SH-SY5Y (cell line): ENCODE data around the gene CPNE4.

Experiments
- GATA2 ChIP-seq: IDR thresholded peaks from 2 replicates; pipeline ENCODE4 v1.6.1; 2011; ENCODE audit warnings: mild to moderate bottlenecking, low read depth, low read length
- GATA3 ChIP-seq: IDR thresholded peaks from 2 replicates; pipeline ENCODE4 v1.6.1; 2011; ENCODE audit warnings: low read depth, mild to moderate bottlenecking, low read length, moderate library complexity

The CPNE4 gene

DNA sequence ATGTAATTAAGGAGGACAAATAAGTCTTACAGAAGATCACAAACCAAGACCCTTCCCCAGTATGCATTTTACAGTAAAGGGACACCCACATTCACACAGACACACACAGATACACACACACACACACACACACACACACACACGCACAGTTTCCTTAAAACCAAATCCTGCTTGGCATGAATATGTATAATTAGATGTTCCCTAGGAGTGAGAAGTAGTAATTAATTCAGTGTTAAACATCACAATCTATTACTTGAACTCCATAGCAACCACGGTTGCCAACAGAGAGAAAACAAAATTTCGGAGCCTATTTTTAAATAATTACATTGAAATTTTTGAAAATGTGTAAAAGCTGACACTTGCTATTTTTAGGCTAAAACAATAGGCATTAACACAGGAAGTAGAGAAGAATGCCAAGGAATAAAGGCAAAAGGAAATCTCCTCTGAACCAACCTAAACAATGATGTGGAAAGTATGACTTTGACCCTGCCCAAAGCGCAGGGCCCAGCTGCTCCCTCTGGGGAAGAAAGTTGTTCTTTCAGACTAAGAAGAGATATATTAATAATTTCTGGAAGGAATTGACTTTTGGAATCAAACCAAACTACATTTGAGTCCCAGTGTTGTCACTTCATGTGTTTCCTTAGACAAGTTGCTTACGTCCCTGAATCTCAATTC is 215.3 kb downstream of the CPNE4 start:
- TF ChIP-seq GATA3 = no peak
- no peak for TF ChIP-seq GATA2

DNA sequence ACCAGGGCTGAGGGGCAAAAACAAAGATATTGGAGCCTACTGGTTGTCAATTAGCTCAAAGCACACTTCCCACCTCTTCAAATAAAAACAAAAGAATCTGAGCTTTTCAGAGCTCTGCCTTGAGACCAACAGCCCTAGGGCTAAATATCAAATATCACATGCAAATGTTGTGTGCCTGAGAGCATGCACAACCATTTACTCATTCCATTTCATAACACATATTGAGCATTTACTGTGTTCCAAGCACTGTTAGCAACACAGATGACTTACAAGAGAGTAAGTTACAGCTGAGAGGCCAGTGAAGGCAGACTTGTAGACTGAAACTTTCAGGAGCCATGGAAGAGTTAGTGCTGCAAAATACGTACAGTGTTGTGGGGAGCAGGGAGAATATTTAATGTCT is 222.4 kb downstream of the CPNE4 start:
- TF ChIP-seq GATA2 (no peak), GATA3 (no peak)

DNA sequence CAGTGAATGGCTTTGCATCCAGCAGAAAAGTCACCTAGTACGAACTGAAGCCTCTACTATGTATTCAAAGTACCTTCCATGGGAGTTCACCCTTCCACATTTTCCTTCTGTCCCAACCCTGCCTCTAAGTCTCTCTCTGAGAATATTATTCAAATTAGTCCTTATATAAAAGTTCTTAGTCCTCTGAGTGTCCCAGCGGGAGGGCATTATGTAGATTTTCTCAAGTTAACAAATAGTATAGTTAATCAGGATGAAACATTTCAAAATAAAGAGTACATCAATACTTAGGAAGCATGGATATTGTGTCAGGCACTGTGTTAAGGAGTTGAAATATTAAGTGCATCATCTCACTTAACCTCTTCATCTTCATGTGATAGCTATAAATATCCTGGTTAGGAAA is 223.3 kb downstream of the CPNE4 start:
- TF ChIP-seq GATA2 (no peak), GATA3 (no peak)

DNA sequence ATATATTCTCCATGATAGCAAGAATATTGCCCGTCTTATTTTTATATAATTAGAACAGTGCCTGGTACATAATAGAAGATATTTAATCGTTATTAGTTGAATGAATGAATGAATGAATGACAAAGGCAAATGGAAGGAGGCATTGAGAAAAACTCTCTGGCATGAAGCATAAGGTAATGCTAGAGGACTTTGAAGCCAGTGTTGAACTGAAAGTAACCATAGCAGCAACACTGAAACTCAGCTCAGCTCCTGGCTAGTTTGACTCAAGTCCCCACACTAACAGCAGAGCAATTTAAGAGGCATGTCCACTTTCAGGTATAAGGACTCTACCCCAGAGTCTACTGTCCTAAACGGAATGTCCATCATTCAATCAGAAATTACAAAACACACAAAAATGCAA is 227.0 kb downstream of the CPNE4 start:
- no peak for TF ChIP-seq GATA2
- TF ChIP-seq GATA3 = no peak

DNA sequence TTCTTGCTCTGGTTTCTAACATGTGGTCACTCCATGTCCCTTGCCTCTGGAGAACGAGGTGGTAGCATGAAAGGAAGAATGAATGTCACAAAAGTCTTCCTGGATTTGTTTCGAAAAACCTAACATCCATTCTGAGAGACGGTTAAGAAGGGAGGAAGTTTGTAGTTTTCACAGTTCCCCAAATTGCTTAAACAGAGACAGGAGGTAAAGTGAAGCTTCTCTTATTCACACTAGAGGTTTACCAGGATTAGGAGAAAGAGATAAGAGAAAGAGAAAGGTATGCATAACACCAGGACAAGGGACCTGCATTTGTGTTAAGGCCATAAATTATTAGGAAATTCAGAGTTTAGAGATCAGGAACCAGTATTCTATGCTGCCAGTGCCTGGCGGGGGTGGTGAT is 228.1 kb downstream of the CPNE4 start:
- TF ChIP-seq GATA2 (no peak), GATA3 (no peak)

DNA sequence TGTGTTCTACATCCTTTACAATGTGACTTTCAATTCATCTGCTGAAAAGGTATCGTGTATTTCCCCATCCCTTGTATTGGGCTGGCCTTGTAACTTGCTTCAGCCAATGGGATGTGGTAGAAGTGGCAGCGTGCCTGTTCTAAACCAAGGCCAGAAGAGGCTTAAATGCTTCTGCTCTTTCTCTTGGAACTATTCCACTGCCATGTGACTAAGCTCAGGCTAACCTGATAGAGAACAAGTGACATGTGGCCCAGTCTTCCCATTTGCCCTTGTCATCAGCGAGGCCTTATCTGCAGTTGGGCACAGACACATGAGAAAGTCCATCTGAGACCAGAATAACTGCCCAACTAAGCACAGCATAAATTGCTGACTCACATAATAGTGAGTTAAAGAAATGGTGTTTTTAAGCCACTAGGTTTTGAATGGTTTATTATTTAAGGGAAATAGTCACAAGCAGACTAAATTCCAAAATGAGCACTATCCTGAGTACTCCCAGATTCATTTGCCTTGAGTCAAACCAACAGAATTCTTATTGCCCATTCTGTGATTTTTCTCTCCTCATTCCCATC is 230.2 kb downstream of the CPNE4 start:
- TF ChIP-seq GATA2 (no peak), GATA3 (no peak)

DNA sequence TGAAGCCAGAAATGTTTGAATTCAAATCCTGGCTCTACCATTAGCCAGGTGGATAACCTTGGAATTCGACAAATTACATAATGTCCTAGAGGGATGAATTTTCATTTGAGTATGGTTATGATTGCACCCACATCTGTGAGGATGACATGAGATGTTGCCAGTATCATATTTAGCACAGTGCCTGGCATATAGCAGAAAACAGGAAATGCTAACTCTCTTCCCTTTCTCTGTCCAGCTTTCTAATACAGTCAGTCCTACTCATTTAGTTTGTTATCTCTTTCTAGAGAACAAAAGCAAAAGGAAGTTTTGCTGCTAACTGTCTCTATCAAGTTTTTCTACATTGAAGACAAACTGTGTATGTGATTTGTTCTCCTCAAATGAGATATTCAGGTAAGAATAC is 231.7 kb downstream of the CPNE4 start:
- TF ChIP-seq GATA3 (no peak), GATA2 (no peak)

DNA sequence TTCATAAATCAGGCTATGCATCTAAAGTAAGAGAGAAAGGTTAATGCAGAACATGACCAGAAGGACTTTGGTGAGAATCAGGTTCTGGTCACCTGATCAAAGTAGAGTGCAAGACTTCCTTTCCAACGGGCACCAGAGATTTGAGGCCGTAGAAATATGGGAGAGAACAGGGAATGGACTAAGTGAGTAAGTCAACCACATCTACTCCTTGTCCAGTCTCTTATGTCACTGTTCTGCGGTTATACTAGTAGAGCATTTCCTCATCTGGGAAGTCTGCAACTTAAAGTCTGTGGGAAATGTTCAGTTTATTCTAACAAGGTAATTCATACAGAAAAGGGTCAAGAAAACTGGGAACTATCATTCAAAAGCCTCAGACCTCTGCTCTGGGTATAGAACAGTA is 232.8 kb downstream of the CPNE4 start:
- no peak for TF ChIP-seq GATA2

DNA sequence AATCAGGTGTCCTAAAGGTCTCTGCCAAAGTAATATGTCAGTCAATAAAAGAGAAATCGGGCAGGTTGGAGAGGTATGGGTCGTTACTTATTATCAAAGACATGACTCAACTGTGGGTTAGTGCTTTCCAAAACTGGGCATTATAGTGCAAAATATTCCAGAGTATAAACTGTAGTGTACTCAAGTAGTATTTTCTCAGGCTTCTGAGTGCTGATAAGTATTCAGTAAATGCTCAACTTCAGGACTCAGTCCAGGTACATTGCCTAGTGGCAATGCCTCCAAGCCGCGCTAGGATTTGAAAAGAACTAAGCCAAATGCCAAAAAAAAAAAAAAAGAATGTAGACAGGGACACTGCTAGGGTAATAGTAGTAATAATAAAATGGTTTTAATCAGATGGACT is 233.2 kb downstream of the CPNE4 start:
- TF ChIP-seq GATA3 (no peak), GATA2 (no peak)

DNA sequence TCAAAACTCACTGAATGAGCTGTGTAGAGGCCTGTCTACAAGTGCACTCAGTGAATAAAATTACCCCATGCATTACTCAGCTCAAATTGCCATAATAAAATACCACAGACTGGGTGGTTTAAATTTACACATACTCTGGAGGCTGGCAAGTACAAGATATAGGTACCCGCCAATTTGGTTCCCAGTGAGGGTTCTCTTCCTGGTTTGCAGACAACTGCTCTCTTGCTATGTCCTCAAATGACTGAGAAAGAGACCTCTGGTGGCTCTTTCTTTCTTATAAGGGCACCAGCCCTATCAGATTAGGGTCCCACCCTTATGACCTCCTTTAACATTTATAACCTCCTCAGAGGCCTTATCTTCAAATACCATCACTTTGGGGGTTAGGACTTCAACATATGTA is 237.0 kb downstream of the CPNE4 start:
- TF ChIP-seq GATA2 (no peak), GATA3 (no peak)

DNA sequence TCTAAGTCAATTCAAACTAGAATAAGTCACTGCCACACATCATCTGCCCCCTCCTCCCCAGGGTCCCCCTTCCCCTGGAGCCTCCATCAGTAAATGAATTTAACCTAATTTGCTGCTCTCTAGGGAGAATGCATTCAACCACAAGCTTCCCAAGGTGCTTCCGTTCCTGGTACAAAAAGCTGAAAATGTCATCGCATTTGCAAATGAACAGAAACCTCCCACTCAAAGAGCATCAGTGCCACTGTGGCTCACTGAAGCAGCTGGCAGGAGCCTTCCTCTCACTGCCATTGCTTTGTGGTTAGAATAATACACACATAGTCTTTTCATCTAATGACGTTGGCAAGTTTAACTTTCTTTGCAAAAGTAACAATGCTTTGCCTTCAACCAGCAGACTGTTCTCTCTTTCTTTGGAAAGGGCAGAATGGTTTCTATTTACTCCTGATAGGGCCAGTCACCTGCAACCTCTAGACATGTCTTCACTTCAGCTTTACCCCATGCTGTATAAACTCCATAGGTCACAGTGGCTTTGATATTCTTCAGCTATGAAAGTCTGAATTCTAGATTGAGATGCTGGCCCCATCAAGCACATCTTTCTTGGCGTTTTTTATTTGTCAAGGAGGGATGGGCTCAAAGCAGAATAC is 238.1 kb downstream of the CPNE4 start:
- TF ChIP-seq GATA3 (no peak), GATA2 (no peak)

DNA sequence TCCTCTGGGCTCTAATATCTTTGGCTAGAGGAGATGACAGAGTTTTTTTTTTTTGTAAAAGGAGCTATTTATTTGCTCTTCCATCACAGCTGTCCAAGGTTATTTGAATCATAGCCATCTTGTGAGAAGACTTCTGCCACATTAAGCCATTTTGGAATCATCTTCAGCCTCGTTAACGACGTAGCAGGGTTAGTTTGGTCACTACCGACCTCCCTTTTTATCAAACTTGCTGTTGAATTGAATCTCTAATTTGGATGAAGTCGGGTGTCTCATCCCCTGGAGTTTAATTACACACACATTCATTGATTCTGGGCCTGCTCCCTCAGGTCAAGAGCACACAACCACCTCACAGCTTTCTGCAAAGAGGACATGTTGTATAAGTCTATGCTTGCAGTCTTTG is 238.7 kb downstream of the CPNE4 start:
- TF ChIP-seq GATA3 = no peak
- TF ChIP-seq GATA2 = no peak

DNA sequence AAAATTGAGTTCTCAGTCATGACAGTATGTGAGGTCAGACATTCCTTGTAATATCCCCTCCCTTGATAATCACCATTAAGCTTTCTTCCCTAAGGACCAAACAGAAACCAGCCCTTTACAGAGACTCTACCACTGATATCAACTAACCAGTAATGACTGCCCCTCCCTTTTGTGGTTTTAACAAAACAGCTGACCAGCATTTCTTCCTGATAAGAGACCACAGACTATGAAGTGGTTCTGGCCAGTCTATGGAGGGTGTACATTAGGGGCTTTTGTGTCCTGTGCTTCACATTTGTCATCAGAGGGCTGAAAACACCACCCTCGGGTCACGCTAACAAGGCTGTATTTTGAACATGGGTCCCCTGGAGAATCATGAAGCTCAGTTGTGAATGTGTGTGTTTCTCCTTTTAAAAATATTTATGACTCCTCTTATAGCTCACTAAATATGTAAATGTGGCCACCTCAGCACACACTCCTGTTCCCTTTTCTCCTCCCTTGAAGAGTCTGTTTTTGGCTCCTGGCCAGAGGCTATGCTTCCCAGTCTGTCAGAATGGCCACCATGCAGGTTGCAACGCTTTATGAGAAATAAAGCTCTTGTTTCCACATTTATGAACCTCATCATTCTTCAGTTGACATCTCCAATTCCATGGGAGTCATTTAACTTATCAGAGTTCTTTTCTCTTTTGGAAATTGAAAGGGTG is 239.3 kb downstream of the CPNE4 start:
- TF ChIP-seq GATA3 = no peak
- no peak for TF ChIP-seq GATA2

DNA sequence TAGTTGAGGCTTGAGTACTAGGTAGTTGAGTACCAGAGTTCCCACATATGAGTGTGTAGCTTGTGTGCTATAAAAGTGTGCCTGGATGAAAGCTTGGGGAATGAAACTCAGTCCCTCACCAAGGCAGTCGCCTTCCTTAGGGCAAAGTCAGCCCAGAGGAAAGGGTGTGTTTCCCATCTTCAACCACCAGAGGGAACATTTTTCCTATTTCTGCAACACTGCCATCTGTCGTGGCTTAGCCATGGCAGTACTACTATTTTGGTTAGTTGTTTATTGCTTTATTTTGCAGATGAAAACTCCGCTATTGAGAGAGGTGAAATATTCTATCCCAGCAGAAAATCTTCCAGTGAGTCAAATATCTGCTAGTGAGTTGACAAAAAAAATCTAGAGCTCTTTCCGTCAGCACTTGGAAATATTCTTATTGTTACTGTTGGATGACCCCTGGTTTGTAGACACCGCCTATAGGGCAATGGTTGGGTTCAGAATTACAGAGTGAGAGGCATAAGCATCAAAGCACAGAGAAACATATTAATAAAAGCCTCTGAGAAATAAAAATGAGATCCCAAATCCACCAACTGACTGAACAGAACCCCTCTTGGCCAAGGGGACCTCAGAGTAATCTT is 239.9 kb downstream of the CPNE4 start:
- no peak for TF ChIP-seq GATA3
- TF ChIP-seq GATA2 = no peak
